Keratinocyte (primary cell): ENCODE data around the gene OR2T27. TPM values are rescaled to one million over a fixed set of nuclear protein-coding genes. Genes with fewer than 3 reads are reported as not detected.

Experiments
- DNase-seq: peaks from one replicate; pipeline ENCODE4 v3.0.0-alpha.2; 2011; ENCODE audit warnings: low read depth, missing footprints, low spot score
- FAIRE-seq: peaks from 2 replicates; lab custom pipeline; 2011; peaks lifted over from hg19 to GRCh38; lab: Jason Lieb, UNC
- H2AFZ ChIP-seq: 2 replicates; pipeline ENCODE4 v1.6.0; 2012; ENCODE audit warnings: low read length, control low read depth, inconsistent platforms; ENCODE audit not compliant: control insufficient read depth
- H3K27ac ChIP-seq: 2 replicates; pipeline ENCODE4 v1.5.1; 2011; ENCODE audit warnings: low read length; ENCODE audit not compliant: control insufficient read depth, insufficient read depth
- H3K27me3 ChIP-seq: 3 replicates; pipeline ENCODE4 v1.6.0; 2011; ENCODE audit warnings: low read length; ENCODE audit not compliant: control insufficient read depth, insufficient read depth; ENCODE audit errors: extremely low read depth
- H3K36me3 ChIP-seq, 2 experiments: 2 replicates in 1 of 2; 3 replicates in 1 of 2; pipeline ENCODE4 v1.5.1; 2011; ENCODE audit warnings: low read length in 2 of 2, mild to moderate bottlenecking in 1 of 2; ENCODE audit not compliant: control insufficient read depth in 2 of 2, insufficient read depth in 2 of 2; ENCODE audit errors: extremely low read depth in 1 of 2
- H3K4me1 ChIP-seq: 3 replicates; pipeline ENCODE4 v1.5.1; 2011; ENCODE audit warnings: low read length; ENCODE audit not compliant: control insufficient read depth, insufficient read depth; ENCODE audit errors: extremely low read depth
- H3K4me2 ChIP-seq: 3 replicates; pipeline ENCODE4 v1.6.0; 2011; ENCODE audit warnings: low read depth, low read length; ENCODE audit not compliant: control insufficient read depth, insufficient read depth; ENCODE audit errors: extremely low read depth
- H3K4me3 ChIP-seq, 3 experiments: fragments of 200-600 bp in 1 of 3; sonication (generic) in 1 of 3; 2 replicates in 2 of 3; 3 replicates in 1 of 3; pipeline ENCODE4 v1.5.1; 2011 to 2016; ENCODE audit warnings: low read length in 3 of 3, mild to moderate bottlenecking in 3 of 3, control low read depth in 2 of 3, inconsistent platforms in 1 of 3, low read depth in 1 of 3, mixed read lengths in 1 of 3, mixed run types in 1 of 3, moderate library complexity in 1 of 3; ENCODE audit not compliant: control insufficient read depth in 2 of 3, insufficient read depth in 2 of 3; ENCODE audit errors: extremely low read depth in 1 of 3
- H3K79me2 ChIP-seq: 2 replicates; pipeline ENCODE4 v1.6.0; 2012; ENCODE audit warnings: low read length; ENCODE audit not compliant: control insufficient read depth, insufficient read depth
- H3K9ac ChIP-seq: 3 replicates; pipeline ENCODE4 v1.6.0; 2011; ENCODE audit warnings: low read length; ENCODE audit not compliant: control insufficient read depth, insufficient read depth; ENCODE audit errors: extremely low read depth
- H3K9me1 ChIP-seq: 3 replicates; pipeline ENCODE4 v1.6.0; 2011; ENCODE audit warnings: low read length; ENCODE audit not compliant: control insufficient read depth, insufficient read depth; ENCODE audit errors: extremely low read depth
- H3K9me3 ChIP-seq: 2 replicates; pipeline ENCODE4 v1.5.1; 2012; ENCODE audit warnings: low read depth, low read length; ENCODE audit not compliant: control insufficient read depth
- H4K20me1 ChIP-seq: 3 replicates; pipeline ENCODE4 v1.6.0; 2011; ENCODE audit warnings: low read length; ENCODE audit not compliant: control insufficient read depth, insufficient read depth; ENCODE audit errors: extremely low read depth
- EZH2 ChIP-seq: IDR thresholded peaks from one replicate; pipeline ENCODE4 v1.6.1; 2012; ENCODE audit warnings: inconsistent platforms, mild to moderate bottlenecking, low read length, moderate library complexity
- dilution Hi-C: fragments of 300-500 bp; cut with MboI; formaldehyde crosslinking; loops from one replicate; pipeline ENCODE4 v1.7.0; 2020; ENCODE audit warnings: low sequenced_read_pairs; ENCODE audit not compliant: extremely low pct_ligation_motif_present
- polyA plus RNA-seq, 5 experiments: library from polyadenylated mRNA; depleted of rRNA in 3 of 5; stranded (reverse) in 3 of 5; stranded (forward) in 1 of 5; unstranded in 1 of 5; fragments of >200 nt; gene quantifications; 1 replicate in 1 of 5; 2 replicates in 3 of 5; 3 replicates in 1 of 5; pipeline versions ENCODE4 v1.2.1 to v1.2.3, GENCODE V29; 2011 to 2012; ENCODE audit warnings: missing spikeins in 2 of 5, low read depth in 1 of 5, low replicate concordance in 1 of 5
- TF ChIP-seq, protein P1 (sequence below), 3 experiments: IDR thresholded peaks in 1 of 3; conservative IDR thresholded peaks in 1 of 3; optimal IDR thresholded peaks in 1 of 3; 2 replicates in 2 of 3; 3 replicates in 1 of 3; pipeline versions ENCODE3 to v1.5.1; 2011; ENCODE audit warnings: low read length in 3 of 3, mild to moderate bottlenecking in 3 of 3, moderate library complexity in 2 of 3, control low read depth in 1 of 3, inconsistent platforms in 1 of 3; ENCODE audit not compliant: insufficient read depth in 2 of 3; ENCODE audit errors: extremely low read depth in 1 of 3

OR2T27 gene
- polyA plus RNA-seq, 1 donor (not counting 4 experiments of a cell fraction or from before 2014, with no cell fraction given): not detected

- Histone ChIP-seq H4K20me1 (no peaks in the 10 kb centered on the region), H3K4me1 (no peaks in the 10 kb centered on the region), H3K9me1 (no peaks in the 10 kb centered on the region), H2AFZ (no peak overlapping the region), H3K4me2 (no peak overlapping the region), H3K9me3 (no peaks in the 10 kb centered on the region), H3K27me3 (no peaks in the 10 kb centered on the region), H3K79me2 (no peaks in the 10 kb centered on the region), H3K36me3 (no peaks in the 10 kb centered on the region), H3K4me3 (no peak overlapping the region), H3K9ac (no peak overlapping the region), H3K27ac (no peak overlapping the region)
- FAIRE-seq (no peak), DNase-seq (no peak)
- dilution Hi-C loops: no loop called here
- no peak for TF ChIP-seq EZH2
- TF ChIP-seq, protein P1, sequence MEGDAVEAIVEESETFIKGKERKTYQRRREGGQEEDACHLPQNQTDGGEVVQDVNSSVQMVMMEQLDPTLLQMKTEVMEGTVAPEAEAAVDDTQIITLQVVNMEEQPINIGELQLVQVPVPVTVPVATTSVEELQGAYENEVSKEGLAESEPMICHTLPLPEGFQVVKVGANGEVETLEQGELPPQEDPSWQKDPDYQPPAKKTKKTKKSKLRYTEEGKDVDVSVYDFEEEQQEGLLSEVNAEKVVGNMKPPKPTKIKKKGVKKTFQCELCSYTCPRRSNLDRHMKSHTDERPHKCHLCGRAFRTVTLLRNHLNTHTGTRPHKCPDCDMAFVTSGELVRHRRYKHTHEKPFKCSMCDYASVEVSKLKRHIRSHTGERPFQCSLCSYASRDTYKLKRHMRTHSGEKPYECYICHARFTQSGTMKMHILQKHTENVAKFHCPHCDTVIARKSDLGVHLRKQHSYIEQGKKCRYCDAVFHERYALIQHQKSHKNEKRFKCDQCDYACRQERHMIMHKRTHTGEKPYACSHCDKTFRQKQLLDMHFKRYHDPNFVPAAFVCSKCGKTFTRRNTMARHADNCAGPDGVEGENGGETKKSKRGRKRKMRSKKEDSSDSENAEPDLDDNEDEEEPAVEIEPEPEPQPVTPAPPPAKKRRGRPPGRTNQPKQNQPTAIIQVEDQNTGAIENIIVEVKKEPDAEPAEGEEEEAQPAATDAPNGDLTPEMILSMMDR (optimal IDR thresholded peaks at IDR 0.05 in 1 of 3, IDR thresholded peaks at IDR 0.05 in 1 of 3, conservative IDR thresholded peaks at IDR 0.05 in 1 of 3; ENCODE audit: extremely low read depth in 1 of 3, insufficient read depth in 2 of 3, low read length in 3 of 3): no peak
Measured at GRCh38 chr1:248630551-248630950, 24.8 kb downstream of the OR2T27 start.

DNA sequence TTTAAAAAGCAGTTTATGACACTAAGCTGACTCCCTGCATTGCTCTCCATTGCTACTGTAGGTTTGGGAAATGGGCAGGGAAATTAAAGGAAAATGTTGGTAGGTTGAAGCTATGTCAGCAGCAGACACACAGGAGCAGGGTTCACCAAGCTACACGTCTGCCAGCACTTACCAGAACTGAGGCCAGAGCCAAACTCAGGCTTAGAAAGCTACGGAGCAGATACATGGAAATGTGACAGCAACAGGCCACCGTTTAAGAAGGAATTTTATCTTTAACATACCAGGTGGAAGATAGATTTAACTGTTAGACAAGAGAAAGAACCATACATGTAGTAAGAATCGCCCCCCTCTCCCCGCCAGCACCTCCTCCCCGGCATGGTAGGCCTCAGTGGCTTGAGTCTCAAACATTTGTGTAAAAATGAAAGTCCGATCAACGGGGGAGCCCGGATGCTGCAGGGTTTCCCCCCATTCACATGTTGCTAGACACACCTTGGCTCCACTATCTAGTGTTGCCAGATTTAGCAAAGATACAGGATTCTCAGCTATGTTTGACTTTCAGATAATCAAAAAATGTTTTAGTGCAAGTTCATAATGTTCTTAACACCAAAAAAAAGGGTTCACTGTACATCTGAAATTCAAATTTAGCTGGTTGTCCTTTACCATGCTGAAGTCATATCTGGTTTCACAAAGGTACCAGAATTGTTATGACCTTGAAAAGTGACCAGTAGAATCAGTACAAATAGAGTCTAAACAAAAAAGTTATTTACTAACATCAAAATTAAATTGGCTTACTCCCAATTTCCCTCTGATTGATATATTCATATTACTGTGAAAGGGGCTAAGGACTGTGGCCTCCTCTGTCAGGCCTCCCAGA, 27.1 kb downstream of the OR2T27 start:
- no peaks in the 10 kb centered on the region for H3K9me3 ChIP-seq
- no peak overlapping the region for H3K4me2 ChIP-seq
- no peak overlapping the region for H3K27ac ChIP-seq
- no peak overlapping the region for H2AFZ ChIP-seq
- no peaks in the 10 kb centered on the region for H3K4me1 ChIP-seq
- DNase-seq (no peak), FAIRE-seq (no peak)
- H3K9me1 ChIP-seq: no peaks in the 10 kb centered on the region
- dilution Hi-C loops: no loop called here
- H3K27me3 ChIP-seq: no peaks in the 10 kb centered on the region
- no peak overlapping the region for H3K4me3 ChIP-seq
- H4K20me1 ChIP-seq: no peaks in the 10 kb centered on the region
- no peaks in the 10 kb centered on the region for H3K79me2 ChIP-seq
- no peak overlapping the region for H3K9ac ChIP-seq
- H3K36me3 ChIP-seq: no peaks in the 10 kb centered on the region
- no peak for TF ChIP-seq EZH2
- TF ChIP-seq, protein P1 (optimal IDR thresholded peaks at IDR 0.05 in 1 of 3, IDR thresholded peaks at IDR 0.05 in 1 of 3, conservative IDR thresholded peaks at IDR 0.05 in 1 of 3; ENCODE audit: extremely low read depth in 1 of 3, insufficient read depth in 2 of 3, low read length in 3 of 3): no peak
